GM12878 (cell line): Measurements from ENCODE around the gene SLC11A1. TPM values are rescaled to one million over a fixed set of nuclear protein-coding genes. Genes with fewer than 3 reads are reported as not detected.
A peak's percentile ranks its signal among the peaks of the same experiment; 100 is the strongest.

ENCODE experiments used
- ASH2L ChIP-seq: fragments of 300-600, 200-600 bp; sonication (generic); IDR thresholded peaks from 2 replicates; pipeline ENCODE4 v1.6.1; 2017; ENCODE audit warnings: low read depth, mild to moderate bottlenecking, borderline replicate concordance
- BCL11A ChIP-seq: IDR thresholded peaks from 2 replicates; pipeline ENCODE4 v1.6.1; 2011; ENCODE audit warnings: low read depth, low read length
- BRCA1 ChIP-seq: IDR thresholded peaks from 2 replicates; pipeline ENCODE4 v1.6.1; 2011; ENCODE audit warnings: low read depth, low read length, improper control_type of control experiment
- CEBPZ ChIP-seq: fragments of 150-350 bp; IDR thresholded peaks from 2 replicates; pipeline ENCODE4 v1.6.1; 2016; ENCODE audit warnings: low read depth, low read length
- CHD1 ChIP-seq: IDR thresholded peaks from 2 replicates; pipeline ENCODE4 v1.6.1; 2012; ENCODE audit warnings: low read depth, low read length, improper control_type of control experiment
- CREB1 ChIP-seq: IDR thresholded peaks from 2 replicates; pipeline ENCODE4 v1.6.1; 2012; ENCODE audit warnings: low read depth, mild to moderate bottlenecking, inconsistent platforms
- EP300 ChIP-seq, 2 experiments: fragments of 150-350 bp in 1 of 2; IDR thresholded peaks; 2 replicates each; pipeline ENCODE4 v1.6.1; 2011 to 2012; ENCODE audit warnings: low read depth in 2 of 2, low read length in 2 of 2, borderline replicate concordance in 1 of 2, improper control_type of control experiment in 1 of 2, inconsistent platforms in 1 of 2; ENCODE audit not compliant: control insufficient read depth in 1 of 2
- GATAD2B ChIP-seq: fragments of 450-650 bp; conservative IDR thresholded peaks from 2 replicates; pipeline ENCODE4 v1.6.1; 2017; ENCODE audit warnings: low read depth, mild to moderate bottlenecking, moderate library complexity
- JUNB ChIP-seq: IDR thresholded peaks from 2 replicates; pipeline ENCODE4 v1.6.1; 2016; ENCODE audit warnings: antibody characterized with exemption, mild to moderate bottlenecking
- MTA2 ChIP-seq: fragments of 450-650 bp; IDR thresholded peaks from 2 replicates; pipeline ENCODE4 v1.6.1; 2016; ENCODE audit warnings: low read depth, mild to moderate bottlenecking, moderate library complexity
- NFYA ChIP-seq: IDR thresholded peaks from 2 replicates; pipeline ENCODE4 v1.6.1; 2011; ENCODE audit warnings: low read depth, mild to moderate bottlenecking, low read length, improper control_type of control experiment, borderline replicate concordance
- SMAD1 ChIP-seq: fragments of 450-650 bp; IDR thresholded peaks from 2 replicates; pipeline ENCODE4 v1.6.1; 2018; ENCODE audit warnings: mild to moderate bottlenecking, low read depth; ENCODE audit not compliant: partially characterized antibody
- SMC3 ChIP-seq: IDR thresholded peaks from 2 replicates; pipeline ENCODE4 v1.6.1; 2011; ENCODE audit warnings: low read length, improper control_type of control experiment, borderline replicate concordance
- SUZ12 ChIP-seq: fragments of 200-600 bp; sonication (generic); IDR thresholded peaks from one replicate; pipeline ENCODE4 v1.6.1; 2018; ENCODE audit warnings: antibody characterized with exemption, mild to moderate bottlenecking; ENCODE audit not compliant: unreplicated experiment
- WRNIP1 ChIP-seq: IDR thresholded peaks from 2 replicates; pipeline ENCODE4 v1.6.1; 2011; ENCODE audit warnings: low read depth, low read length, improper control_type of control experiment, borderline replicate concordance
- ZNF207 ChIP-seq: fragments of 450-650 bp; IDR thresholded peaks from 2 replicates; pipeline ENCODE4 v1.6.1; 2014; ENCODE audit warnings: antibody characterized with exemption, mild to moderate bottlenecking, borderline replicate concordance
- ZNF217 ChIP-seq: fragments of 450-650 bp; IDR thresholded peaks from 2 replicates; pipeline ENCODE4 v1.6.1; 2017; ENCODE audit warnings: antibody characterized with exemption, mild to moderate bottlenecking
- ZNF24 ChIP-seq: fragments of 450-650 bp; IDR thresholded peaks from 2 replicates; pipeline ENCODE4 v1.6.1; 2017; ENCODE audit warnings: antibody characterized with exemption, mild to moderate bottlenecking
- polyA plus RNA-seq, 11 experiments: library from polyadenylated mRNA; depleted of rRNA in 4 of 11; unstranded in 6 of 11; stranded (reverse) in 5 of 11; fragments of >200 nt; fragmentation: Nextera tagmentation in 4 of 11; fragmentation: Illumina TruSeq in 1 of 11; extraction: Ambion mirVana in 4 of 11; extraction: Trizol in 1 of 11; gene quantifications; 1 replicate in 1 of 11; 2 replicates in 10 of 11; pipeline versions ENCODE4 v1.2.1 to v1.2.3, GENCODE V29; 2011 to 2016; ENCODE audit warnings: inconsistent platforms in 2 of 11, missing spikeins in 2 of 11, low read depth in 1 of 11
- total RNA-seq, 4 experiments: library from RNA; depleted of rRNA in 3 of 4; stranded (reverse); fragments of >200 nt in 3 of 4; fragmentation: Illumina TruSeq in 1 of 4; extraction: Trizol in 1 of 4; gene quantifications; 2 replicates each; pipeline versions ENCODE4 v1.2.1 to v1.2.3, GENCODE V29; 2013 to 2021
- TF ChIP-seq, protein P1 (sequence below): fragments of 450-650 bp; formaldehyde crosslinking; IDR thresholded peaks from 2 replicates; pipeline ENCODE4 v1.4.0; 2022; ENCODE audit warnings: mild to moderate bottlenecking, moderate library complexity
- TF ChIP-seq, protein P2 (sequence below): IDR thresholded peaks from 2 replicates; pipeline ENCODE4 v1.6.1; 2011; ENCODE audit warnings: low read depth, mild to moderate bottlenecking, low read length, moderate library complexity, borderline replicate concordance; ENCODE audit errors: extremely low read depth
- TF ChIP-seq, protein P3 (sequence below): fragments of 450-650 bp; IDR thresholded peaks from 2 replicates; pipeline ENCODE4 v1.6.1; 2017; ENCODE audit warnings: borderline replicate concordance

The SLC11A1 gene
- total and polyA plus RNA-seq, 10 of the 15 experiments (the other 5 are each of a cell fraction or from before 2014, with no cell fraction given), result 0.03 to 0.38 (median 0.12) TPM

DNA sequence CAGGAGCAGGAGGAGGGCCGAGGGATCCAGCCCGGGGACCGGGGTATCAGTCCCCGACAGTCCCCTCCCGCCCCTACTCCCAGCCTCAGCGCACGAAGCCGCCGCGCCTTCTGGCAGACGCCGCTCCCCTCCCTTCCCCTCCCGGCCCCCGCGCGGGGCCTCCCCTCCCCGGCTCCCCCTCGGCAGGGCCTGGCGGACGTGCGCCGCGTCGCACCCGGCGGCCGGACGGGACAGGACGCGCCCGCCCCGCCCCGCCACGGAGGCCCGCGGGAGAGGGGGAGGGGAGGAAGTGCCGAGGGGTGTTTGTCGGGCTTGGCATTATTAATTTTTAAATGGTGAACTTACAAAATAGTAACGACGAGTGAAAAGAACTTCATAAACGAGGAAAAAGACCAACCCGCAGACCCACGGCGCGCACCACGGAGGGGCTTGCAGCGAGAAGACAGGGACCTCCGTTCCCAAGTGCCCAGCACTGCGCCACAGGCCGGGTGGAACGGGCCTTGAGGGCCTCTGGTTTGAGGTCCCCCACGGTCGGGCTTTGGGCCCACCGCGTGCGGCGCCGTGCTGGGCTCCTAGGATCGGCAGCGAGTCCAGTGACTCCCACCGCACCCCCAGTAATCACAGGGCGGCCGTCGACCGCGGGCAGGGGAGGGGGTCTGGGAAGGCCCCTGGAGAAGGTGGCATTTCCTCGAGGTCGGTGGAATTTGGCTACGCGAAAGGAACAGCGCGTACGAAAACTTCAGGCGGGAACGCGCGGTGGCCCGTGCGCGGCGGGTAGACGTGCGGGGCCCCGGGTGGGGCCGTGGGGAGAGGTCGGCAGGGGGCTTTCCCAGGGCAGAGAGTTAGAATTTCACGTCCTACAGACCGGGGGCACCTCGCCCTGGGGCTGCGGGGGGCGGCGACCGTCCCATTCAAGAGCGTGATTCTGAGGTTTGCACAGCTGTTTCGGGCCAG, 16.6 kb downstream of the SLC11A1 start (continued):
- no peak for TF ChIP-seq CEBPZ
- TF ChIP-seq, protein P1, sequence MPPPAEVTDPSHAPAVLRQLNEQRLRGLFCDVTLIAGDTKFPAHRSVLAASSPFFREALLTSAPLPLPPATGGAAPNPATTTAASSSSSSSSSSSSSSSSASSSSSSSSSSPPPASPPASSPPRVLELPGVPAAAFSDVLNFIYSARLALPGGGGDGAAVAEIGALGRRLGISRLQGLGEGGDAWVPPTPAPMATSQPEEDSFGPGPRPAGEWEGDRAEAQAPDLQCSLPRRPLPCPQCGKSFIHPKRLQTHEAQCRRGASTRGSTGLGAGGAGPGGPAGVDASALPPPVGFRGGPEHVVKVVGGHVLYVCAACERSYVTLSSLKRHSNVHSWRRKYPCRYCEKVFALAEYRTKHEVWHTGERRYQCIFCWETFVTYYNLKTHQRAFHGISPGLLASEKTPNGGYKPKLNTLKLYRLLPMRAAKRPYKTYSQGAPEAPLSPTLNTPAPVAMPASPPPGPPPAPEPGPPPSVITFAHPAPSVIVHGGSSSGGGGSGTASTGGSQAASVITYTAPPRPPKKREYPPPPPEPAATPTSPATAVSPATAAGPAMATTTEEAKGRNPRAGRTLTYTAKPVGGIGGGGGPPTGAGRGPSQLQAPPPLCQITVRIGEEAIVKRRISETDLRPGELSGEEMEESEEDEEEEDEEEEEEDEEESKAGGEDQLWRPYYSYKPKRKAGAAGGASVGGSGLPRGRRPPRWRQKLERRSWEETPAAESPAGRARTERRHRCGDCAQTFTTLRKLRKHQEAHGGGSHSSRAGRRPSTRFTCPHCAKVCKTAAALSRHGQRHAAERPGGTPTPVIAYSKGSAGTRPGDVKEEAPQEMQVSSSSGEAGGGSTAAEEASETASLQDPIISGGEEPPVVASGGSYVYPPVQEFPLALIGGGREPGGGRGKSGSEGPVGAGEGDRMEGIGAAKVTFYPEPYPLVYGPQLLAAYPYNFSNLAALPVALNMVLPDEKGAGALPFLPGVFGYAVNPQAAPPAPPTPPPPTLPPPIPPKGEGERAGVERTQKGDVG (CRISPR knock-in tag), result no peak
- TF ChIP-seq NFYA, result no peak
- TF ChIP-seq SMAD1, result no peak
- TF ChIP-seq, protein P2, sequence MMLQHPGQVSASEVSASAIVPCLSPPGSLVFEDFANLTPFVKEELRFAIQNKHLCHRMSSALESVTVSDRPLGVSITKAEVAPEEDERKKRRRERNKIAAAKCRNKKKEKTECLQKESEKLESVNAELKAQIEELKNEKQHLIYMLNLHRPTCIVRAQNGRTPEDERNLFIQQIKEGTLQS, result no peak
- TF ChIP-seq, protein P3, sequence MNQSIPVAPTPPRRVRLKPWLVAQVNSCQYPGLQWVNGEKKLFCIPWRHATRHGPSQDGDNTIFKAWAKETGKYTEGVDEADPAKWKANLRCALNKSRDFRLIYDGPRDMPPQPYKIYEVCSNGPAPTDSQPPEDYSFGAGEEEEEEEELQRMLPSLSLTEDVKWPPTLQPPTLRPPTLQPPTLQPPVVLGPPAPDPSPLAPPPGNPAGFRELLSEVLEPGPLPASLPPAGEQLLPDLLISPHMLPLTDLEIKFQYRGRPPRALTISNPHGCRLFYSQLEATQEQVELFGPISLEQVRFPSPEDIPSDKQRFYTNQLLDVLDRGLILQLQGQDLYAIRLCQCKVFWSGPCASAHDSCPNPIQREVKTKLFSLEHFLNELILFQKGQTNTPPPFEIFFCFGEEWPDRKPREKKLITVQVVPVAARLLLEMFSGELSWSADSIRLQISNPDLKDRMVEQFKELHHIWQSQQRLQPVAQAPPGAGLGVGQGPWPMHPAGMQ, result no peak
- no peak for TF ChIP-seq BCL11A
- no peak for TF ChIP-seq SUZ12
- no peak for TF ChIP-seq SMC3
- no peak for TF ChIP-seq ZNF24
- 0 out of 2 replicates have a peak, but pooled peaks have one; percentile 18 for TF ChIP-seq CREB1
- no peak for TF ChIP-seq ZNF217
- TF ChIP-seq BRCA1, result no peak
- TF ChIP-seq JUNB, result no peak
- no peak for TF ChIP-seq WRNIP1
- no peak for TF ChIP-seq MTA2
- no peak for TF ChIP-seq ASH2L
- TF ChIP-seq GATAD2B, result peak; percentile 31; the same call in 1 of the 2 replicates
- 0 out of 2 replicates have a peak, but pooled peaks have one; percentile 20 for TF ChIP-seq CHD1
- TF ChIP-seq ZNF207, result no peak
- 0 out of 4 replicates have a peak, but pooled peaks of 1 of the 2 experiments have one; percentile 3 for TF ChIP-seq EP300 (IDR thresholded peaks at IDR 0.05; ENCODE audit: borderline replicate concordance in 1 of 2, control insufficient read depth in 1 of 2, low read depth in 2 of 2, low read length in 2 of 2)
